Stomach (tissue), 4 donors: ENCODE results near the gene RPS13.

Experiments
- EP300 ChIP-seq: sonication (generic); formaldehyde crosslinking; IDR thresholded peaks from one replicate; pipeline ENCODE4 v1.6.1; 2017; ENCODE audit warnings: antibody characterized with exemption
- POLR2A ChIP-seq, 4 donors: fragments of 450-650 bp; IDR thresholded peaks; one replicate each; pipeline ENCODE4 v1.6.1; 2016; ENCODE audit warnings: antibody characterized with exemption in 4 of 4, control low read depth in 2 of 4, mild to moderate bottlenecking in 1 of 4, moderate library complexity in 1 of 4
- POLR2AphosphoS5 ChIP-seq, 3 donors: sonication (generic); formaldehyde crosslinking; IDR thresholded peaks; one replicate each; pipeline ENCODE4 v1.6.1; 2016; ENCODE audit warnings: antibody characterized with exemption in 3 of 3
- TF ChIP-seq, protein P1 (sequence below), 7 experiments: fragments of 450-650 bp in 4 of 7; fragments of 200-600 bp in 3 of 7; sonication (generic) in 3 of 7; IDR thresholded peaks; one replicate each; pipeline ENCODE4 v1.5.1; 2016 to 2019; ENCODE audit warnings: antibody characterized with exemption in 7 of 7, control low read depth in 2 of 7, mild to moderate bottlenecking in 1 of 7

DNA sequence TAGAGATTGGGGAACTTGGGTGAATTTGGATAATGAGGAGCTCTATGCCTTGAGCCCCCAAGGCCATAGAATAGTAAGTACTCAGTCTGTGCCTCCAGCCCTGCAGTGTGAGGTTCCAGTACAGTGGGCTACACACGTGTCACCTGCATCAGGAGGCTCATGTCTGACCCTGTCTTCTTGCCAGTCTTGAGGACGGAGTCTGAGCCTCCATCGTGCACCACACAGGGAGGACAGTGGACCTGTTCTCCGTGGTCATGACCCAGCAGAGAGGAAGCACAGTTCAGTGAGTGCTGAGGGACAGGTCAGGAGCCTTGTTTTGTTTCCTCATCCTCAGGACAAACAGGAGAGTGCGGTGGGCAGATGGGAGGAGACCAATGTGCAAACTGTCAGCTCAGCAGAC lies 30.8 kb downstream of the RPS13 start:
- TF ChIP-seq, protein P1, sequence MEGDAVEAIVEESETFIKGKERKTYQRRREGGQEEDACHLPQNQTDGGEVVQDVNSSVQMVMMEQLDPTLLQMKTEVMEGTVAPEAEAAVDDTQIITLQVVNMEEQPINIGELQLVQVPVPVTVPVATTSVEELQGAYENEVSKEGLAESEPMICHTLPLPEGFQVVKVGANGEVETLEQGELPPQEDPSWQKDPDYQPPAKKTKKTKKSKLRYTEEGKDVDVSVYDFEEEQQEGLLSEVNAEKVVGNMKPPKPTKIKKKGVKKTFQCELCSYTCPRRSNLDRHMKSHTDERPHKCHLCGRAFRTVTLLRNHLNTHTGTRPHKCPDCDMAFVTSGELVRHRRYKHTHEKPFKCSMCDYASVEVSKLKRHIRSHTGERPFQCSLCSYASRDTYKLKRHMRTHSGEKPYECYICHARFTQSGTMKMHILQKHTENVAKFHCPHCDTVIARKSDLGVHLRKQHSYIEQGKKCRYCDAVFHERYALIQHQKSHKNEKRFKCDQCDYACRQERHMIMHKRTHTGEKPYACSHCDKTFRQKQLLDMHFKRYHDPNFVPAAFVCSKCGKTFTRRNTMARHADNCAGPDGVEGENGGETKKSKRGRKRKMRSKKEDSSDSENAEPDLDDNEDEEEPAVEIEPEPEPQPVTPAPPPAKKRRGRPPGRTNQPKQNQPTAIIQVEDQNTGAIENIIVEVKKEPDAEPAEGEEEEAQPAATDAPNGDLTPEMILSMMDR (IDR thresholded peaks at IDR 0.05) = no peak
- no peak for TF ChIP-seq POLR2AphosphoS5 (IDR thresholded peaks at IDR 0.05)
- no peak for TF ChIP-seq POLR2A (IDR thresholded peaks at IDR 0.05)
- TF ChIP-seq EP300 = no peak
